Esophagus muscularis mucosa (tissue), 4 donors: ENCODE results near the gene PHGDH. TPM values are rescaled to one million over a fixed set of nuclear protein-coding genes. Genes with fewer than 3 reads are reported as not detected.

Experiments used
- DNase-seq: peaks from one replicate; pipeline ENCODE4 v3.0.0-alpha.2; 2017; ENCODE audit errors: extremely low spot score
- H3K27ac ChIP-seq, 4 donors: fragments of 200-600 bp; sonication (generic); replicated peaks in 1 of 4; 1 replicate in 3 of 4; 2 replicates in 1 of 4; pipeline ENCODE4 v1.5.1; 2016 to 2019; ENCODE audit warnings: mild to moderate bottlenecking in 1 of 4
- H3K27me3 ChIP-seq, 4 donors: fragments of 200-600 bp; sonication (generic); one replicate each; pipeline versions ENCODE4 v1.5.1 to v1.6.0; 2016 to 2019
- H3K36me3 ChIP-seq, 4 donors: fragments of 200-600 bp; sonication (generic); one replicate each; pipeline ENCODE4 v1.5.1; 2016 to 2019
- H3K4me1 ChIP-seq, 4 donors: fragments of 200-600 bp; sonication (generic); one replicate each; pipeline ENCODE4 v1.5.1; 2016 to 2019
- H3K4me3 ChIP-seq, 4 donors: fragments of 200-600 bp; sonication (generic); 1 replicate in 2 of 4; 2 replicates in 2 of 4; pipeline ENCODE4 v1.5.1; 2016 to 2019; ENCODE audit warnings: mild to moderate bottlenecking in 4 of 4, moderate library complexity in 1 of 4
- H3K9me3 ChIP-seq, 4 donors: fragments of 200-600 bp; sonication (generic); 1 replicate in 3 of 4; 2 replicates in 1 of 4; pipeline ENCODE4 v1.5.1; 2016 to 2019
- CTCF ChIP-seq, 3 experiments: fragments of 200-600 bp in 2 of 3; fragments of 450-650 bp in 1 of 3; sonication (generic) in 2 of 3; IDR thresholded peaks; one replicate each; pipeline ENCODE4 v1.5.1; 2017 to 2019; ENCODE audit warnings: antibody characterized with exemption in 3 of 3, mild to moderate bottlenecking in 2 of 3, moderate library complexity in 1 of 3
- EP300 ChIP-seq: sonication (generic); formaldehyde crosslinking; IDR thresholded peaks from one replicate; pipeline ENCODE4 v1.6.1; 2017; ENCODE audit warnings: antibody characterized with exemption
- POLR2A ChIP-seq: fragments of 450-650 bp; IDR thresholded peaks from one replicate; pipeline ENCODE4 v1.6.1; 2017; ENCODE audit warnings: antibody characterized with exemption, moderate library complexity, mild to moderate bottlenecking, low read depth
- POLR2AphosphoS5 ChIP-seq, 2 donors: sonication (generic); formaldehyde crosslinking; IDR thresholded peaks; one replicate each; pipeline ENCODE4 v1.6.1; 2017; ENCODE audit warnings: antibody characterized with exemption in 2 of 2
- WGBS: methylation state at CpG from one replicate; pipeline ENCODE4 v1.1.5; 2018; 5-methylcytosine and 5-hydroxymethylcytosine counted together
- intact Hi-C: fragments of 100-400 bp; cut with DNase I; formaldehyde crosslinking; loops from one replicate; pipeline ENCODE4 v1.15.1; 2023
- total RNA-seq, 4 donors: library from RNA; depleted of rRNA; stranded (reverse); fragments of >200 nt; gene quantifications; one replicate each; pipeline versions ENCODE4 v1.1.0 to v1.2.1, GENCODE V29; 2016

The PHGDH gene
- total RNA-seq, 4 donors from 2014 or later: 20.3 to 42.7 (median 21.9) TPM

- peaks cover 5 to 30% (median 17%) of the 10 kb centered on the region in 4 donors for H3K4me1 ChIP-seq
- no peaks in the 10 kb centered on the region for H3K9me3 ChIP-seq
- WGBS: 95% methylated on average over 6 of the region's 6 CpGs
- intact Hi-C loops: no loop called here
- H3K27me3 ChIP-seq: no peaks in the 10 kb centered on the region
- DNase-seq: peak; percentile 10
- no peak overlapping the region for H3K4me3 ChIP-seq
- no peak overlapping the region for H3K27ac ChIP-seq
- no peaks in the 10 kb centered on the region for H3K36me3 ChIP-seq
- TF ChIP-seq CTCF (IDR thresholded peaks at IDR 0.05) (no peak), POLR2A (no peak), POLR2AphosphoS5 (IDR thresholded peaks at IDR 0.05) (no peak), EP300 (no peak)
Observed at GRCh38 chr1:119778359-119778758, 66.6 kb downstream of the PHGDH start.

- DNase-seq: peak; percentile 45
- WGBS: 90% methylated on average over 13 of the region's 13 CpGs
- Histone ChIP-seq H3K27me3 (no peaks in the 10 kb centered on the region), H3K27ac (no peak overlapping the region), H3K4me3 (no peak overlapping the region), H3K9me3 (no peaks in the 10 kb centered on the region), H3K36me3 (no peaks in the 10 kb centered on the region), H3K4me1 (peaks cover 0 to 23% (median 16%) of the 10 kb centered on the region in 4 donors)
- TF ChIP-seq POLR2AphosphoS5 (IDR thresholded peaks at IDR 0.05) (no peak), POLR2A (no peak), EP300 (no peak), CTCF (IDR thresholded peaks at IDR 0.05) (no peak)
- intact Hi-C loops: no loop called here
Observed at GRCh38 chr1:119778886-119779560, 67.3 kb downstream of the PHGDH start.

- Histone ChIP-seq H3K36me3 (no peaks in the 10 kb centered on the region), H3K4me3 (peak overlapping the region in 3 of 4 donors; percentile 3 to 36 (median 21)), H3K27me3 (no peaks in the 10 kb centered on the region), H3K4me1 (peaks cover 0 to 25% (median 15%) of the 10 kb centered on the region in 4 donors), H3K9me3 (no peaks in the 10 kb centered on the region), H3K27ac (peak overlapping the region in 1 of 4 donors; percentile 27)
- TF ChIP-seq POLR2AphosphoS5 (IDR thresholded peaks at IDR 0.05) (peak; percentile 16 to 27), POLR2A (no peak)
- intact Hi-C loops: no loop called here
- DNase-seq: peak; percentile 84
- WGBS: 28% methylated on average over 5 of the region's 5 CpGs
Observed at GRCh38 chr1:119779869-119780356, 68.2 kb downstream of the PHGDH start.

GRCh38 chr1:119781434-119782210 is 69.9 kb downstream of the PHGDH start:
- DNase-seq: peak; percentile 75
- Histone ChIP-seq H3K27me3 (no peaks in the 10 kb centered on the region), H3K4me1 (peaks cover 0 to 35% (median 15%) of the 10 kb centered on the region in 4 donors), H3K36me3 (no peaks in the 10 kb centered on the region), H3K27ac (no peak overlapping the region), H3K9me3 (no peaks in the 10 kb centered on the region), H3K4me3 (no peak overlapping the region)
- intact Hi-C loops: no loop called here
- WGBS: 85% methylated on average over 11 of the region's 11 CpGs
- no peak for TF ChIP-seq POLR2AphosphoS5 (IDR thresholded peaks at IDR 0.05)
- no peak for TF ChIP-seq POLR2A
- TF ChIP-seq CTCF (IDR thresholded peaks at IDR 0.05): no peak
- no peak for TF ChIP-seq EP300

GRCh38 chr1:119782631-119783325 is 71.0 kb downstream of the PHGDH start:
- Histone ChIP-seq H3K36me3 (no peaks in the 10 kb centered on the region), H3K4me1 (peaks cover 0 to 37% (median 15%) of the 10 kb centered on the region in 4 donors), H3K27ac (no peak overlapping the region), H3K4me3 (no peak overlapping the region), H3K27me3 (no peaks in the 10 kb centered on the region), H3K9me3 (no peaks in the 10 kb centered on the region)
- TF ChIP-seq POLR2A: no peak
- no peak for TF ChIP-seq EP300
- TF ChIP-seq POLR2AphosphoS5 (IDR thresholded peaks at IDR 0.05): no peak
- no peak for TF ChIP-seq CTCF (IDR thresholded peaks at IDR 0.05)
- intact Hi-C loops: no loop called here
- WGBS: 76% methylated on average over 7 of the region's 7 CpGs
- DNase-seq: peak; percentile 68
